Amniotic stem cell (primary cell): ENCODE results near the gene DLG2.
"Not testable (repeated sequence)": the region's sequence is repeated elsewhere in the genome, so short reads cannot be mapped to it uniquely, and the experiment has no call there.

Experiments
- DNase-seq: peaks from one replicate; lab custom pipeline; 2025; lab: John Stamatoyannopoulos, UW

DLG2 gene

GRCh38 chr11:85643191-85643614 is 16.1 kb upstream of the DLG2 start:
- no peak for DNase-seq

GRCh38 chr11:85634747-85635146 is 7.6 kb upstream of the DLG2 start:
- DNase-seq: no peak

GRCh38 chr11:85628771-85629341 is 1.7 kb upstream of the DLG2 start:
- DNase-seq: peak; percentile 48

- DNase-seq: peak; percentile 91
Measured at GRCh38 chr11:85627998-85628770, 1.0 kb upstream of the DLG2 start, which contains the start of gene TMEM126B. TSS of gene TMEM126B (plus strand) at chr11:85628593. CDS start at chr11:85628608, 15 bp downstream.

GRCh38 chr11:85626496-85626895 is 648 bp downstream of the DLG2 start:
- no peak for DNase-seq

- no peak for DNase-seq
Measured at GRCh38 chr11:85620256-85620655, 6.9 kb downstream of the DLG2 start.

GRCh38 chr11:85619499-85619898 is 7.6 kb downstream of the DLG2 start:
- DNase-seq: no peak

GRCh38 chr11:85611643-85612042 is 15.5 kb downstream of the DLG2 start:
- not testable (repeated sequence) for DNase-seq

- DNase-seq: not testable (repeated sequence)
Measured at GRCh38 chr11:85609286-85609685, 17.9 kb downstream of the DLG2 start.

GRCh38 chr11:85608621-85609020 is 18.5 kb downstream of the DLG2 start:
- not testable (repeated sequence) for DNase-seq

- not testable (repeated sequence) for DNase-seq
Measured at GRCh38 chr11:85606237-85606636, 20.9 kb downstream of the DLG2 start.

- no peak for DNase-seq
Measured at GRCh38 chr11:85603220-85603619, 23.9 kb downstream of the DLG2 start.

- no peak for DNase-seq
Measured at GRCh38 chr11:85602526-85603213, 24.5 kb downstream of the DLG2 start.

GRCh38 chr11:85599083-85599482 is 28.1 kb downstream of the DLG2 start:
- no peak for DNase-seq

GRCh38 chr11:85596886-85597285 is 30.3 kb downstream of the DLG2 start:
- no peak for DNase-seq

GRCh38 chr11:85595285-85595884 is 31.8 kb downstream of the DLG2 start:
- peak; percentile 29 for DNase-seq

- DNase-seq: peak; percentile 43
Measured at GRCh38 chr11:85590848-85591483, 36.2 kb downstream of the DLG2 start.

GRCh38 chr11:85589373-85589772 is 37.8 kb downstream of the DLG2 start:
- no peak for DNase-seq

- no peak for DNase-seq
Measured at GRCh38 chr11:85582111-85582510, 45.0 kb downstream of the DLG2 start.

- DNase-seq: no peak
Measured at GRCh38 chr11:85575388-85575787, 51.8 kb downstream of the DLG2 start.

GRCh38 chr11:85572056-85572455 is 55.1 kb downstream of the DLG2 start:
- DNase-seq: no peak

- no peak for DNase-seq
Measured at GRCh38 chr11:85569525-85569924, 57.6 kb downstream of the DLG2 start.
